DMS153 treated with DMSO at 0.1 percent for 48 hours (cell line): ENCODE data around the gene PCDH18.
A peak's percentile ranks its signal among the peaks of the same experiment; 100 is the strongest.

Experiments used
- DNase-seq: peaks from one replicate; lab custom pipeline; 2025; ENCODE audit not compliant: unreplicated experiment; lab: John Stamatoyannopoulos, UW

The PCDH18 gene

DNA sequence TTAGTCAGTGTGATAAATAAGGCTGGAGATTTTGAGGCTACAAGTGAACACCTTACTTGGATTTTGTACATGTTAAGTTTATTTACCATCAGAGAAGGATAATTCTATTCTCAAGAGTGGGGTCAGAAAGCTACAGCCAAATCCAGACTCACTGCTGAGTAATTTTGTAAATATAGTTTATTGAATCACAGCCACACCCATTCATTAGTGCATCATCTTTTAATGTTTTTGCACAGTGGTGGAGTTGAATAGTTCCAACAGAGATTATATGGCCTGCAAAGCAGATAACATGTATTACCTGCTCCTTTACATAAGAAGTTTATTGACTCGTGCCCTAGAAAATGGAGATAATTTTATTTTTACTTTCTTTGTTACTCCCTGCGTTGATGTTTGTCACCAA is 60.4 kb downstream of the PCDH18 start:
- no peak for DNase-seq

DNA sequence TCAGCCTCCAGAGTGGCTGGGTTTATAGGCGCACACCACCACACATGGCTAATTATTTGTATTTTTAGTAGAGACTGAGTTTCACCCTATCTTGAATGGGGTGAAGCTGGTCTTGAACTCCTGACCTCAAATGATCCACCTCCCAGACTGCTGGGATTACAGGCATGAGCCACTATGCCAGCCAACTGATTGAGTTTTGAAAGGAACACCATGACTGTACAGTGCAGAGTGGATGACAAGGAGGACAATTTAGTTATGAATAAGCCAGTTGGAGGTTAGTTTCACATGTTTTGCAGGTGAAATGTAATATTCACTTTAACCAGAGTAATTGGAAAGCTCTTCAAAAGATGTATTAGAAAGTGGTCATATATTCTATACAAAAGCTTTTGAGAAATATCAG is 60.8 kb downstream of the PCDH18 start:
- DNase-seq, result no peak

DNA sequence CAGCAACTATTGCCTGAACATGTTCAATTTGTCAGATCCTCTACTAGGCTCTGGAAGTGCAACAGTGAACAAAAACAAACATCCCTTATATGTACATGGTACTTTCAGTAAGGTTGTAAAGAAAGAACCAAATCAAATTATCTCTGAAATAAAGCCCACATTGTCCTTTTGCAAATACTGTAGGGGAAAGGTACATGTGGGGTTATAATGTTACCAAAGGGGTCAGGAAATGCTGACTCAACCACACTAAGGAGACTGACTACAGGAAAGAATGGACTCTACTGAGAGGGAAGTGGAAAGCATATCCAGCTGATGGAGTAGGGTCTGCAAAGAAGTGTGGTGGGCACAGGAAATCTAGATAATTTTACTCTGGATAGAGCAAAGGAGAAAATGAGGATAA is 61.5 kb downstream of the PCDH18 start:
- DNase-seq, result peak; percentile 34
